RPMI7951 (cell line): ENCODE measurements around the gene NPIPA5. TPM values are rescaled to one million over a fixed set of nuclear protein-coding genes. Genes with fewer than 3 reads are reported as not detected.
"Not testable (repeated sequence)": the region's sequence is repeated elsewhere in the genome, so short reads cannot be mapped to it uniquely, and the experiment has no call there.

ENCODE experiments used
- DNase-seq: peaks from one replicate; pipeline ENCODE4 v3.0.0-alpha.2; 2012; ENCODE audit warnings: low read depth
- total RNA-seq: library from RNA; depleted of rRNA; stranded (reverse); fragments of >200 nt; shearing (Covaris generic); gene quantifications from 2 replicates; pipeline ENCODE4 v1.2.3, GENCODE V29; 2014; rRNA removed

NPIPA5 gene
- 2.0 and 2.4 TPM in 2 replicates for total RNA-seq

- DNase-seq, result not testable (repeated sequence)
Observed at GRCh38 chr16:15378194-15378593, at the start of gene NPIPA5. Gene NPIPA5, minus strand, starts transcription at chr16:15378294. Its CDS starts 0 bp downstream, at chr16:15378294.

DNA sequence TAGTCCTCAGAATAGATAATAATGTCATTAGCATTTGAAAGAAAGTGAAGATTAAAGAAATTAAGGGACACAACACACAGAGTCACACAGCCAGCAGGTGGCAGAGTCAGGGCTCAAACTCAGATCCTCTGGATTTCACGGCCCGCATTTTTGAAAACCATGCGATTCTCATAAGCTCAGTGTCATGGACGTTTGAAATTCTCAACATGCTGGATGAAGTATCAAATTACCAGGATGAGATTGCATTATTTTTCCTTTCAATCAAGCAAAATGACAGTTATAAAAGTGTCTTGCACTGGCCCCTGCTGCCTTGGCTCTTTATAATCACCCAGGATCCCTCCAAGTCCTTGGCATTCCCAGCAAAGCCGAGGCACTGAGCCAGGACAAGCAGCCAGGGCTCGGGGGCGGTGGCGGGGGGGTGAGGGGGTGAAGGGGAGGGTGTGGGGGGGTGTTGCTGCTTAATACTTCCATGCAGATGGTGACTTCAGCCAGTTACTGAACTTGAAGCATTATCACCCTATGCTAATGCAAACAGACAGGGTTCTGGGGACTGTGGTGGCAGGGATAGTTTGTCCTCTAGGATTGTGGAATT is 49.6 kb upstream of the NPIPA5 start:
- peak; percentile 75 for DNase-seq

DNA sequence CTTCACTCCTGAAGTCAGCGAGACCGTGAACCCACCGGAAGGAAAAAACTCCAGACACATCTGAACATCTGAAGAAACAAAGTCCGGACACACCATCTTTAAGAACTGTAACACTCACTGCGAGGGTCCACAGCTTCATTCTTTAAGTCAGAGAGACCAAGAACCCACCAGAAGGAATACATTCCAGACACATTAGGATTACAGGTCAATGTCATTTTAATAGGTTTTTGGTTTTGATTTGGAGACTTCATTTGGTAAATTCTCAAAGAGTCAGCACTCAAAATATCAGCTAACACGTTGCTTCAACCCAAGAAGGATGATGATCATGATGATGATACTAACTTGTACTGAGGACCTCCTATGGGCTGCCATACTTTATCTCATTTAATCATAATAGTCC is 48.7 kb upstream of the NPIPA5 start:
- DNase-seq, result no peak

- DNase-seq, result no peak
Observed at GRCh38 chr16:15425861-15426260, 47.8 kb upstream of the NPIPA5 start.

DNA sequence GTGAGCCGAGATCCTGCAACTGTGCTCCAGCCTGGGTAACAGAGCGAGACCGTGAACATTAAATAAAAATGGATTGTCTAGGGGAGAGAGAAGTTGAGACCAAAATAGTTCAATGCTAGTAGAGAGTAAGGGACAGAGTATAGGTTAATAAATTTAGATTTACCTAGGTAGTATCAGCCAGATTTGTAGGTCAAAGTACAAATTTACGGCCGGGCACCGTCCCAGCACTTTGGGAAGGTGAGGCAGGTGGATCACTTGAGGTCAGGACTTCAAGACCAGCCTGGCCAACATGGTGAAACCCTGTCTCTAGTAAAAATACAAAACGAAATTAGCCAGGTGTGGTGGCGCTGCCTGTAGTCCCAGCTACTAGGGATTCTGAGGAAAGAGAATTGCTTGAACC is 44.1 kb upstream of the NPIPA5 start:
- no peak for DNase-seq

DNA sequence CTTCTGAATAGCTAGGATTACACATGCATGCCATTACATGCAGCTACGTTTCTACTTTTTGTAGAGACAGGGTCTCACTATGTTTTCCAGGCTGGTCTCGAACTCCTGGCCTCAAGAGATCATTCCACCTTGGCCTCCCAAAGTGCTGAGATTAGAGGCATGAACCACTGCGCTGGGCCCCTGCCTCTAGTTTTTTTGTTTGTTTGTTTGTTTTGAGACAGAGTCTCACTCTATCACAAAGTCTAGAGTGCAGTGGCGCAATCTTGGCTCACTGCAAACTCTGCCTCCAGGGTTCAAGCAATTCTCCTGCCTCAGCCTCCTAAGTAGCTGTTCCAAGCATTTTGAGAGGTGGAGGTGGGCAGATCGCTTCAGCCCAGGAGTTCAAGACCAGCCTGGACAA is 43.6 kb upstream of the NPIPA5 start:
- DNase-seq, result not testable (repeated sequence)

DNA sequence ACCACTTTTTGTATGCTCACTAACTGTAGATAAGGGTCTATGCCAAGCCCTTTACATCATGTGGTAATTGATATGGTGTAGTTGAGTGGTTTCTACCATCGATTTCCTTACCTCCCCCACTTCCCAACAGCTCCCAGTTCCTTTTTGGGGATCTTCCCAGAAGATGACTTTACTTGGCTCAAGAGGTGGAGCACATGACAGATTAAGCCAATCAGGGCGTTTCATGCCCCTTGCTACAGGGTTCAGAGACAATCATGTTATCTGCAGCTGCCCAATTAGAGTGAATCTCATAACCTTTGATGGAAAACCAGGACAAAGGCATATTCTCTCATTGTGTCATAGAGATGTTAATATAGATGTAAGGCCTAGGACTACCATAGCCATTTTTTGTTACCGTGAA is 40.1 kb upstream of the NPIPA5 start:
- DNase-seq, result peak; percentile 6

- no peak for DNase-seq
Observed at GRCh38 chr16:15417197-15417596, 39.1 kb upstream of the NPIPA5 start.

DNA sequence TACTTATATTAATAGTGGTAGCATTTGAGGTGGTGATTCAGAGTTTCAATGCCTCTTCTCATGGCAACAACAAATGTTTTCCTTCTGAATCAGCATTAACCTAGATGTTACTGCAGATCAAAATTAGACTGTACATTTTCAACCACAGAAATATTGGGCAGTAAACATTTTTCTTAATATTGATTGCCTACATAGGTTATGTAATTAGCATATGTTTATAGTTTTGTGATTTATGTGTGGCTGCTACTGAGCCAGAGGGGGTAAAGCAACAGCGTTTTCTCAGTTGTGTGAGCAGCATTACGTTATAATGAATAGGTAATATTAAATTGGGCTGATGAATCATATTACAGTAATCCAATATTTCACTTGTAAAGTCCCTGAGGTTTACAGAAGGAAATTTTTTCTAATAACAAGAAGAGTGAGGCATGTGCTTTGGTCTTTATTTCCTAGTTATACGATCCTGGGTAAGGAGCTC is 37.5 kb upstream of the NPIPA5 start:
- DNase-seq, result no peak

DNA sequence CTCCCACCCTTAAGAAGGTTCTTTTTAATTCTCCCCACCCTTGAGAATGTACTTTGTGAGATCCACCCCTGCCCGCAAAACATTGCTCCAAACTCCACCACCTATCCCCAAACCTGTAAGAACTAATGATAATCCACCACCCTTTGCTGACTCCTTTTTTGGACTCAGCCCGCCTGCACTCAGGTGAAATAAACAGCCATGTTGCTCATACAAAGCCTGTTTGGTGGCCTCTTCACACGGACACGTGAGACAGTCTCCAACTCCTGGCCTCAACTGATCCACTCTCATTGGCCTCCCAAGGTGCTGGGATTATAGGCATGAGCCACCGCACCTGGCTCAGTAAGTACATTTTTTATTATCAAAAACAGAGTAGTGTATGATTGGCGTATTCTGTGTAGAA is 31.4 kb upstream of the NPIPA5 start:
- DNase-seq, result not testable (repeated sequence)

GRCh38 chr16:15407756-15408155 is 29.7 kb upstream of the NPIPA5 start:
- DNase-seq, result not testable (repeated sequence)

DNA sequence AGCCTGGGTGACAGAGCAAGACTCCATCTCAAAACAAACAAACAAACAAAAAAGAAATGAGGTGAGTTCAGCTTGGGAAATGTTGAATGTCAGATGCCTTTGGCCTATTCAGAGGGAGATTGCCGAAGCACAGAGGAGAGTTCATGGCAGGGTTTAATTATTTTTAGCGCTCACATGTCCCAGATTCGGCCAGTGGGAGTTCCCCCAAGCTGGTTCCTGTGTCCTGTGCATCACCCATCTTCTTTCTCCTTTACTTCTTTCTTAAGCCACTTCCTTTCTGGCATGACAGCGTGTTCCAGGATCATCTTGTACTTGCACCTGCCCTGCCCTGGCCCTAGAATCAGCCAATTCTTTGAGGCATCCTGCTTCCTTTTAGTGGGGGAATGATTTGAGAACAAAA is 26.7 kb upstream of the NPIPA5 start:
- peak; percentile 2 for DNase-seq

GRCh38 chr16:15404091-15404490 is 26.0 kb upstream of the NPIPA5 start:
- DNase-seq, result peak; percentile 5

DNA sequence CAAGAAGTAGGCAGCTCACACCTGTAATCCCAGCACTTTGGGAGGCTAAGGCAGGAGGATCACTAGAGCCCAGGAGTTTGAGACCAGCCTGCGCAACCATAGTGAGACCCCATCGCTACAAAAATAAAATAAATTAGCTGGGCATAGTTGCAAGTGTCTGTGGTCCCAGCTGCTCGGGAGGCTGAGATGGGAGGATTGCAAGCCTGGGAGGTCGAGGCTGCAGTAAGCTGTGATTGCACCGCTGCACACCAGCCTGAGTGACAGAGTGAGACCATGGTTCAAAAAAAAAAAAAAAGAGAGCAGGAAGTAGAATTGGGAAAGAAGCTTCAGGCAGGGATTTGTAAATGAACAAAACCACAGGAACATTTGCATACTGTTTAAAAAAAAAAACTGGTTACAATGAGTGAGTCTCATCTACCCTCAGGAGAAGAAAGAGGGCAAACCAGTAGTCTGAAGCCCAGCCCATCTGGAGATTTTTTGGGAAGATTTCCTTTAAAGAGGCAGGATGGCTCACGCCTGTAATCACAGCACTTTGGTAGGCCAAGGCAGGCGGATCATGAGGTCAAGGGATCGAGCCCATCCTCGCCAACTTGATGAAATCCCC is 25.4 kb upstream of the NPIPA5 start:
- peak; percentile 70 for DNase-seq

GRCh38 chr16:15401972-15402371 is 23.9 kb upstream of the NPIPA5 start:
- DNase-seq, result no peak

DNA sequence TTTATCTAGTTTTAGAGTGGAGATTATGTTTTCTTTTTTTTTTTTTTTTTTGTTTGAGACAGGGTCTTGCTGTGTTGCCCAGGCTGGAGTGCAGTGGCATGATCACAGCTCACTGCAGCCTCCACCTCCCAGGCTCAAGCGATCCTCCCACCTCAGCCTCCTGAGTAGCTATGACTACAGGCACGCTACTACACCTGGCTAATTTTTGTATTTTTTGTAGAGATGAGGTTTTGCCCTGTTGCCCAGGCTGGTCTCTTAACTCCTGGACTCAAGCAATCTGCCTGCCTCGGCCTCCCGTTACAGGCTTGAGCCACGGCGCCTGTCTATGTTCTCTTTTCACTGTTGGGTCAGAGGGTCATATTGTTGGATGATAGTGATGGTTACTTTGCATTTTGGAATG is 22.2 kb upstream of the NPIPA5 start:
- DNase-seq, result not testable (repeated sequence)

- no peak for DNase-seq
Observed at GRCh38 chr16:15399317-15399716, 21.2 kb upstream of the NPIPA5 start.

GRCh38 chr16:15398618-15399316 is 20.7 kb upstream of the NPIPA5 start:
- DNase-seq, result no peak

DNA sequence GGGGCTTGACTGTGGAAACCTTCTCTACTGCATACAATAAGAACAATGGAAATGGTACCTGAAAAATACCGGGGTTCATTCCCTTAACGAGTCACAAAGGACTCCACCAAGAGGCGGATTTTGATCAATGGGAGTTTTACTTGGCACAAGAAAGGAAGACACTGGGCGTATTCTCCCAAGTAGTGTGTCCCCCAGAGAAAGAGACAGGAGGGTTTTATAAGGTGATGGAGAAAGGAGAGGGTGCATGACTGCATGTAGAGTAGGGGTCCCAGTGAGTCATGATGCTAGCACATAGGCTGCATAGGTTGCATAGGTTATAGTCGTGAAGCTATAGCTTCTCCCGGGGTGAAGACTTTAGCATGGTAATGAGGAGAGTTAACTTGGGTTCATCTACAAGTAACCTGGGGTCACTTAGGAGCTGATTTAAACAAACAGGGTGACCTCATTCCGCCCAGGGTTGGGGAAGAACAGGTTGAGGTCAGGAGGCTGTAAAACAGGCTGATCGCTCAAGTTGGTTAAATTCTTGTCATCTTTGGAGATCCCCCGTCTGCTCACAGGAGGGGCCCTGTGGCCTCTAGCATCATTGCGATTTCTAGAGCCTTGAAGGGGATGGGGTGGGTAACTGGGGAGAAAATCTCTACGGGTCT is 19.0 kb upstream of the NPIPA5 start:
- DNase-seq, result no peak

DNA sequence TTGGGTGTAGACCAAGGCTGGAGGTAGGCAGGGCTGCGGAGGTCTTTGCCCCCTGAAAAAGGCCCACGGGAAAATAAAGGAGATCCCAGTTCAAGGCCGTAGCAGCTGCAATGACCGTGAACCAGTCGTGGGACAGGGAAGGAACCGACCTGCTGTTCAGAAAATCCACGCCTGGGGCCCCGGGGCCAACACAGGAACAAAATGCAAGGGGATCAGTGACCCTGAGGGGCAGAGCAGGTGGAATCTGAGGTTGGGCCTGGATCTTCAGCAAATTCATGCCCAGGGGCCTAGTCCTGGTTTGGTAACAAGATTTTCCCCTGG is 18.4 kb upstream of the NPIPA5 start:
- DNase-seq, result not testable (repeated sequence)

GRCh38 chr16:15395631-15396508 is 17.8 kb upstream of the NPIPA5 start, which contains the start of gene MPV17L:
Gene MPV17L, plus strand, starts transcription at chr16:15395754. Its CDS starts 144 bp downstream, at chr16:15395898.
- DNase-seq, result not testable (repeated sequence)
